GM12891 (cell line): Measurements from ENCODE around the gene NIT2.

ENCODE experiments used
- PAX5 ChIP-seq: IDR thresholded peaks from 2 replicates; pipeline ENCODE4 v1.6.1; 2011; ENCODE audit warnings: low read length, moderate library complexity, mild to moderate bottlenecking; ENCODE audit not compliant: insufficient read depth, severe bottlenecking
- POLR2A ChIP-seq: IDR thresholded peaks from 2 replicates; pipeline ENCODE4 v1.6.1; 2011; ENCODE audit warnings: low read depth, low read length, control low read depth
- POLR2AphosphoS5 ChIP-seq: IDR thresholded peaks from 2 replicates; pipeline ENCODE4 v1.6.1; 2011; ENCODE audit warnings: low read depth, low read length, control low read depth
- POU2F2 ChIP-seq: IDR thresholded peaks from 2 replicates; pipeline ENCODE4 v1.6.1; 2011; ENCODE audit warnings: low read depth, mild to moderate bottlenecking, control low read depth, low read length, moderate library complexity
- SPI1 ChIP-seq: IDR thresholded peaks from 2 replicates; pipeline ENCODE4 v1.6.1; 2011; ENCODE audit warnings: low read depth, low read length, control low read depth
- TAF1 ChIP-seq: IDR thresholded peaks from 2 replicates; pipeline ENCODE4 v1.6.1; 2011; ENCODE audit warnings: low read depth, low read length, control low read depth

DNA sequence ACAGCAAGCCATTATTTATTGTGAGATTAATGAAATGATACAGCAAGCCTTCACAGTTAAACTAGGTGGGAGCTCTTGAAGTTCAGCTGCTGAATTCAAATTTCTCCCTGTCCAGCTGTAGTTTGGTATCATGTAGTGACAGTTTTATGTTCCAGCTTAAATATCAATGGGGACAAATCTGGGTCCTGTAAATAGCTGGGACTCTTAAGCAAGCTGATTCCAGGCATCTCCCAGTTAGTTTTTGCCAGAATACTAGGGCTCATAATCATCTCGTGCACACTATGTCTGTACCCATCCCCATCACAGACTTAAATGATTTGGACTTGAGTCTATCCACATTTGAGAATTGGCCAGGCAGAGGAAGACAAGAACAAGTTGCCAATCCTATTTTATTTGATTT, 27.9 kb upstream of the NIT2 start:
- no peak for TF ChIP-seq POLR2A
- TF ChIP-seq TAF1, result no peak
- TF ChIP-seq POLR2AphosphoS5, result no peak
- TF ChIP-seq SPI1, result no peak
- no peak for TF ChIP-seq POU2F2
- TF ChIP-seq PAX5, result no peak
